NCI-H2107 treated with DMSO at 0.1 percent for 48 hours (cell line): ENCODE measurements around the gene YOD1.

Experiments used
- DNase-seq: peaks from one replicate; lab custom pipeline; 2025; ENCODE audit not compliant: unreplicated experiment; lab: John Stamatoyannopoulos, UW

YOD1 gene

DNA sequence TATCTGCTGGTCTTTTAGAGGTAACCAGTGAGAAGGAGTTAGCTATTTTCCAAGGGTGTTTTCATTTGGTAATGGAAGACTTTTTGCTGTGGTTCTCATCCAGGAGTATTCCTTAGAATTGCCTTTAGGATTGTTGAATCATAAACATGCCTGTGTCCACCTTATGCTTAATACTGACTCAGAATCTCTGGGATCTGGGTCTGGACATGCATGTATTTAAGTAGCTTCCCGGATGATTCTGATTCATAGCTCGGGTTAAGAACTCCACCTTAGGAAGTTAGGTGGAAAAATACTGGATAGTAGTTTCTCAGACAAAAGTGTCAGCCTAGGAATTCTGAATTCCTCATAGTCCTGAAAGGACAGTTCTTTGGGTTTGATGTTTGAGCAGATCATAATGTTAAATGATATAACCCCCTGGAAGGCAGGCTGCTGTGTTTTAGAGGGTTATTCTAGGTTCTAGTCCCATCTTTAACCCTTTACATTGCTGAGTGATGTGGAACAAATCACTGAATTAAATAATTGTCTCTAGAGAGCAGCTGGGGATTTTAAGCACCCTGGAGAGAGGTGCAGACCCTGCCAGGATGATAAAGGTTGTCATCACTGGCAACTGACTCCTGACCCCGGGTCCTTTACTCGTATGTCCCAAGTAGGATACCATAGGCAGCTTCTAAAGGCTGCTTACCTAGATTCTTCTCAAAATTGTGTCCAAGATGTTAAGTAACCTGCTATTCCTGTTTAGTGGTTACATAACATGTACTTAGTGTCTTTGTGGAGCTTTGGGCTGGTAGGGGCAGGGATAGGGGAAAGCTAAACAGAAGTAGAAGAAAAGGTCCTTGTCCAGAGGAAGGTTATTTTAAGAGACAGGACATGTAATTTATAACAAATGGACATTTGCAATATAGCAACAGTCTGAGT, 23.2 kb upstream of the YOD1 start:
- DNase-seq = no peak

DNA sequence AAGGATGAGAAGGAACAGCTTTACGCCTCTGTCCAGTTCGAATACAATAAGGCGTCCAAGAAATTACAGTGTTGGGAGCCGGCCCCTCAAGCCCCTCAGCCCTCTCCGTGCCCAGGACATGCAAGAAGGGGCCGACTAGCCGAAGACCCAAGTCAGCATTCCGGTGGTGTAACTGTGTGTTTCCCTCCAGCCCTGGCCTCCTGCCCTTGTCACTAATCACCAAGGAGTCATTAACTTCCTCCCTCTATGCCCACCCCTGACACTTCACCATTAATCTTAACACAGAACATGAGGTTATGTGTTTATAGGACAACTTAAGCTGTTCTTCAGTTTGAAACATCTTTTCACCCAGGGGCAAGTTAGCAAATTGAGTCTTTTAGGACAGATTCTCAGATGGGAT, 21.2 kb upstream of the YOD1 start:
- DNase-seq = no peak

DNA sequence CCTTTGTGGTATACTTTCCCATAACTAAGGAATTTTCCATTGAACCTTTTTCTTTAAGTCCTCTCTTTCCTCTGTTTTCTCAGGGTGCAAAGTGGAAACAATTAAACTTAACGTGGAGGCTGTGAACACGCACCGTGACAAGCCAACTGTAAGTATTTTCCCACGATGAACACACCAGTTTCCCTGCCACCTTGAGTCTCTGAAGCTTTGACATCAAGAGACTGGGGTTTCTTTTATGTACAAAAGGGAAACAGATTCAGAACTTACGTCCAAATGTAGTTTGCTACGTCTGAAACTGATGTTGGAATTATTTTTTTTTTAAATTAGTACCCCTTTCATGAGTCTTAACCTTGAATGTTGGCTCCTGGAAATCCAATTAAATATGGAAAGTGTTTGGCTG, 20.4 kb upstream of the YOD1 start:
- no peak for DNase-seq

DNA sequence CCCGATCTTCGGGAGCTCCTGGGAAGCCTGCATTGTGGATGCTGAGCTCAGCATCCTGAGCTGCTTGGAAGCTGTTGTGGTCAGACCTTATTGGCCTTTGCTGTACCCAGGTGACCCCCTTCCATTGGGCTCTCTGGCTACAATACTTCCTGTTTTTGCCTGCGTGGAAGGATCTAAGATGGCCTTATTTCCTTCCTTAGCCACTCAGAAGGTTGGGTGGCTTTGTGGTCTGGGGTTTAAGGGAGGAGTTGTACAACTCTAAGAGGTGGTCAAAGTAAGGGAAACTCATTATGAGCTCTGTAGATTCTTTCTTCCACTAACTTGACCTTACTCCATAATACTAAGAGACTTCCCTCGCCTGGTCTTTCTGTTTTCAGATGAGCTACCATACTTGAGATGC, 19.8 kb upstream of the YOD1 start:
- no peak for DNase-seq

DNA sequence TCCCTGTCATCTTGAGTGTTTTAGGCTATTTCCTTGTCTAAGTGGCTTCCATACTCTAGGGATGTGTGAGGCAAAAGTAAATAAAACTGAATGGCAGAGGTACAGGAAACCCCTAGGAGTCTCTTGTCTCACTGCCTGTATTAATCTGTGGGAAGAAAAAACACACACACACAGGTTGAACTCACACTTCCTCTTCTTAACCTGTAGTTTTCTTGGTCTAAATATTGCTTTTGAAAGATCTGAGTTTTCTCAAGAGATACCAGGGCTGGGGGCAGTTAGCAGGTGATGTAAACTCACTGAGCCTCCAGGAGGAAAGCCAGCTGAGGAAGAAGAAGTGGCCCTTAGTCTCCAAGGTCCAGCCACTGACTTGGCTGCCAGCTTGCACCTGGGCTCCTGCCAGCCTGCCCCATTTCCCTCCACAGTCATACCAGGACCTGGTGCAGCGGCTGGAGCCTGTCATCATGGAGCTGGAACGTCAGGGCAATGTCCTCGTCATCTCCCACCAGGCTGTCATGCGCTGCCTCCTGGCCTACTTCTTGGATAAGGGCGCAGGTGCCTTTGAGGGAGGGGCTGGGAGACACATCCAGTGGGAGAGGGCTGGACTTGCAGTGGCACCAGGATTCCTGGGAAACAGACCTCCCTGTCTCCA, 19.0 kb upstream of the YOD1 start:
- DNase-seq = no peak

DNA sequence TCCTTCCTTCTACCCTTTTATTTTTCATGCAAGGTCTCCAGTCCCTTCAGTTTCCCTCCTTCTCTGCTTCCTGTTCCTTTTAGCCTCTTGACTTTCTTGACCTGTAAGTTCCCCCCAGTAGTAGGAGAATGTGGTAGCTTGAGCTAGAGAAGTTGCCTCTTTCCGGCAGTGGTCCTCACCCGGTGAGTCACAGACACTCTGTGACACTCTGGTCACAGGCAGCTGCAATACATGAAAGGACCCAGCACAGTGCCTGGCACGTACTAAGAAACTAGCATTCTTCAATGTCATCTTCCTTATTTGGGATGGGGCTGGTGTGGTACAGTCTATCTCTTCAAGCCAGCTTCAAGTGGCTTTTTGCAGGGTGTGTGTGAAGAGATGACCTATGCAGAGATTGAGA, 18.1 kb upstream of the YOD1 start:
- no peak for DNase-seq

DNA sequence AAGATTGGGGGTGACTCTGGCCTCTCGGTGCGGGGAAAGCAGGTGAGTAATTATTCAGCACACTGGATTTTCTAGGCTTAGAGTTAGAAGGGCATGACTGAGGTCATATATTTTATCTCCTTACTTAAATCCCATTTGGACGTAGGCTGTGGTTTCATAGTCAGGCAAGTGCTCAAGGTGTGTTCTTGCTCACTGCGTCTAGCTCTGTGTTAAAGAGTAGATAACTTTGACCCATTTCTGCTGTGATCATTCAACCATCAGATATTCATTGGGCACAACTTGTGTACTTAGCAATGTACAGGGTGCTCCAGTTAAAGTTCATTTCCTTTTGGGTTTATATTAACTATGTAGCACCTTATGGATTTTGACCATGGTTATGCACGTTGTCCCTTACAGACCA, 16.7 kb upstream of the YOD1 start:
- no peak for DNase-seq

DNA sequence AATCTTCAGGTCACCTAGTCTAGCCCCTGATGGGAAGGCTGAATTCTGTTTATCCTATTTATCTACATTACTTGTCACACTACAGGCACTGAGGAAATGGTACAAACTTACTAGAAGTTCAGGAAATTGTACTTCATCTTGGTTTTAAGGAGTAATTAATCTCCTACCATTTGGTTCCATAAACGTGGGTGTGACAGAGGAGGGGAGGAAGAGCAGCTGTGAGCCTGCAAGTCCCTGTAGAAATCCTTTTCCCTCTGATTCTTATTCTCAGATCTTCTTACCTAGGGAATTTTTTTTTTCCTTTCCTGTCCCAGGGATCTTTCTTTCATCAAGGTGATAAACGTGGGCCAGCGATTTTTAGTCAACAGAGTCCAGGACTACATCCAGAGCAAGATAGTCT, 16.2 kb upstream of the YOD1 start:
- no peak for DNase-seq

DNA sequence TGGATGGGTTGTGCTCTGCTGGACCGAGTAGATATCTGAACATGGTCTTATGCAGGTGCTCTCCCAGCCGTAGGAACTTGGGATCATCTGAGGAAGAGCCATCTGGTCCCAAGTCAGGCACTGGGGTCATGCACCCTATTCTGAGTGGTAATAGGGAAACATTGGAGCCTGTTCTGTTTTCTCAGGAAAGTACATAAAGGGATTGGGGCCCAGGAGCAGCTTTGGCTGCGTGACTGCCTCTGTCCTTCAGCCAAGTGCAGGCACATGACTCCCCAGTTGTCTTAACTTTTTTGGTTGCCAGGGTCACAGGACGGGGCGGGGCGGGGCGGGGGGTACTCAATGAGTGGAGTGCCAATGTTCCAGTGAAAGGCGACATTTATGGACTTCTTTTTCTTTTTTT, 13.6 kb upstream of the YOD1 start:
- no peak for DNase-seq

DNA sequence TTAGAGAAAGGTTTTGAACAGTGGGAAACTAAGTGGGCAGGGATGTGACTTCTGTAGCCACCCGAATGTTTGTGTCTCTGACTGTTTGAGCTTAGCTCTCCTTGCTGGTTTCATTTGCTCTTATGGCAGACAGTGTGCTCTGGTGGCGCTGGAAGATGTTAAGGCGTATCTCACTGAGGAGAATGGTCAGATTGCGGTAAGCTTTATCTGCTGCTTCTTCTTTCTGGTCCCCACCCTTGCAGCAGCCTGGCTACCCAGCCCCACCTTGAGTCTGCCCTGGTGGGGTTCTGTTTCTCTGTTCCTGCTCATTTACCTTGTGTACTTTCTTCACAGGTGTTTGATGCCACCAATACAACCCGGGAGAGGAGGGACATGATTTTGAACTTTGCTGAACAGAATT, 12.0 kb upstream of the YOD1 start:
- no peak for DNase-seq

DNA sequence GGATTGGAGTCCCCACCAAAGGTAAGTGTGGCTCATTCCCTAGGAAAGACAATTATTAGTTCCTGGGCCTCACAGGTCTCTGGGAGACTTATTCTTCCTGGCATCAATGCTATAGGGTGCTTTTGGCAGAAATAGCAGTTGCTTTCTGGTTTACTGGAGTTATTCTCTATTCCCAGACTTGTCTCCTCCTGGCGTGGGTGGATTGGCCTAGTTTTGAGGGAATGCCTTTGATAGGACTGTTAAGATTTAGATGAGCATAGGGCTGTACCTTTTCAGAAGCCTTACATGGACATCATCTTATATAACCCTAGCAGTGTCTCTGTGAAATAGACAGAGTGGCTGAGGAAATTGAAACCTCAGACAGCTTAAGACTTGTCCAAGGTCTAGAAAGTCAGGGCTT, 11.1 kb upstream of the YOD1 start:
- no peak for DNase-seq

DNA sequence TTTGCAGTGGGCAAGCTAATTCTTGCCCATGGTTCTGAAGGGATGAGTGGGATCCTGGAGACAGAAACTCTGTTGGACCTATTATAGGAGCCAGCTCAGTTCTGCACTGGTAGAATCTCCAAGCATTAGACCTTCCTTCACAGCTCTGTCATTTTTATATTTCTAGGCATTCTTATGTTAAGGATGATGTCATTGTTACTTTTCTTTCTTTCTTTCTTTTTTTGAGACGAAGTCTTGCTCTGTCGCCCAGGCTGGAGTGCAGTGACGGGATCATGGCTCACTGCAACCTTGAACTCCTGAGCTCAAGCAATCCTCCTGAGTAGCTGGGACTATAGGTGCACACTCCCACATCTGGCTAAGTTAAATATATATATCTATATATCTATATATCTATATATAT, 9.6 kb upstream of the YOD1 start:
- no peak for DNase-seq

DNA sequence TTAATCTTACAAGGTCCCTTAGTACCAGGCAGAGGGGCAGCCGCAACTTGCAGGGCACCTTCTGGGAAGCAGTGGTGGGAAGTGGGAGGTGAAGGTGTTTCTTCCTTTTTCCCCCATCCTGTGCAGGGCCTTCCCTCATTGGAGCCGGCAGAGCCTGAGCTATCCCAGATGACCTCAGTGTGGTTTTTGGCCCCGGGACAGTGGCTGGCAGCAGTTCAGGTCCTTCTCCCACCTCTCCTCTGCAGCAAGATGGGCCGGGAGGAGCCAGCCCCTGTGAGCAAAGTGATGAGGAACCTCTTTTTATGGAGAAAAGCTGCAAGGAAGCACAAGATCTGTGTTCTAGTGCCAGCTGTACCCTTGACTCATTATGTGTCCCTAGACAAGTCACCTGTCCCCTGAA, 8.9 kb upstream of the YOD1 start:
- no peak for DNase-seq

DNA sequence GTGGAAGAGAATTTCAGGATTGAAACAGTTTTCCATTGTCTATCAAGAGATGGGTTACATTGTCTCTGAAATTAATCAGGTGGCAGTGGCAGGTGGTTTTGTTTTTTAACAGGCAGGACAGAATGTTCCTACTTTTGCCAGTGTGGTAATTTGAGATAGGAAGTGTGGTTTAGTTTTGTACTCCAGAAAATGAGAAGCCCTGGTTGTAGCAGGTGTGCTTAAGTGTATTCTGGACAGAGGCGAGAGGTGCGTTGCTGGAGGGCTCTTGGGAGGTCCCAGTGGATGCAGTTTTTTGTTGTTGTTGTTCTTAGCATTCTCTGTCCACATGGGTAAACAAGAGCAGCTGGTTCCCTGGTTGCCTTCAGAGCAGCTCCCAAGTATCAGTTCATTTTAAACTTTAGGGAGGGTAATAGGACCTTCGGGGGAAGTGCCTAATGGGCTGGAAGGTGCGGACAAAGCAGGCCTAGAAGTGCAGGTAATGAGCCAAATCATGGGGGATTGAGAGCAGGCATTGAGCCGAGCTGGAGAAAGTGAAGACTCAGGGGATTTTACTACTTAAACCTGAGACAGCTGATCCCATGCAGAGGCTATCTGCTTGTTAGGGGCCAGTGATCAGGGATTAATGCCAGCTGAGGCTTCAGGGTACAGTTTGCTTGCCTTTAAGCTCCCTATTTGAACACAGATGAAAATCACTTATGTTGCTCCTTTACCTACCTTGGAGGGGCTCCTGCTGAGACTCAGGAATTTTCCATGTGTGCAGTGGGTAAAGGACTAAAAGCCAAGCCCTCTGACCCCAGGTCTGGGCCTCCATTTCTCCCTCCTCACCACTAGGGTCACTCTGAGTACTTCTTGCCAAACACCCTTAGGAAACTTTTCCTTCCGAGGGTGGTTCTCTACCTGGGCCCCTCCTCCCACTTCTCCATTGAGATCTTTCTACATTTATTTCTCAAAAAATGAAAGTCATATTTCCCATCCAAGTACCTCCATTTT, 8.2 kb upstream of the YOD1 start:
- DNase-seq = peak; percentile 100

DNA sequence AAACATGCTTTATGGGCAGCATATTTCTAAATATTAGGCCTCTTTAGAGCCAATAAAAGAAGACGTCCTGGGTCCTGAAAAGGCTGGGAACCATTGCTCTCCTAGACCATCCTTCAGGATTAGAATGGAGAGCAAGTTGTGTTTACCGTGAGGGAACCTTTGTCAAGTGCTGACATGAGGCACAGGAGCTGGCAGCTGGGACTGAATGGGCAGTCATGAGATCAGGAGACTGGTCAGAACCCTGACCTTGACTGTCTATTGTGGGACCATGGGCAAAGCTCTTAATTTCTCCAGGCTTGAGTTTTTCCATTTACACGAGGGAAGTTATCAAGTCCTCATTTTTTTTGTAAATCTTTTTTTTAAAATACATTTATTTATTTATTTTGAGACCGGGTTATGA, 7.2 kb upstream of the YOD1 start:
- DNase-seq = peak; percentile 69

DNA sequence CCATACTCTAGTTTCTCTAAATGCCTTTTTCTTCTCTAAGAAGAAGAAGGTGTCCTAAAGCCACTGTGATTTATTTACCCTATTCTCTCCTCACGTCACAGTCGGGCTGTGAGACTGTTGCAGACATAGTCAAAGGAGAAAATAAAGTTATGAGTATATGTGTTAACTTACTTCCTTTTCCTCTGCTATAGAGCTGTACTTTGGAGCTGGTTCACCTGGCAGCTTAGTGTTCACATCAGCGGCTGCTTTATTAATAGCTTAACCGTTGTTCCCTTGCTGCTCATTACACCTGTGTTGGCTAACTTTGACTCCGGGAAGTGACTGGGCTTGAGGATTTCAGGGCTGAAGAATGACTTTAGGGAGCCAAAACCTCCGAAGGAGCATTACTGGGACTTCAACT, 5.7 kb upstream of the YOD1 start:
- peak; percentile 60 for DNase-seq

DNA sequence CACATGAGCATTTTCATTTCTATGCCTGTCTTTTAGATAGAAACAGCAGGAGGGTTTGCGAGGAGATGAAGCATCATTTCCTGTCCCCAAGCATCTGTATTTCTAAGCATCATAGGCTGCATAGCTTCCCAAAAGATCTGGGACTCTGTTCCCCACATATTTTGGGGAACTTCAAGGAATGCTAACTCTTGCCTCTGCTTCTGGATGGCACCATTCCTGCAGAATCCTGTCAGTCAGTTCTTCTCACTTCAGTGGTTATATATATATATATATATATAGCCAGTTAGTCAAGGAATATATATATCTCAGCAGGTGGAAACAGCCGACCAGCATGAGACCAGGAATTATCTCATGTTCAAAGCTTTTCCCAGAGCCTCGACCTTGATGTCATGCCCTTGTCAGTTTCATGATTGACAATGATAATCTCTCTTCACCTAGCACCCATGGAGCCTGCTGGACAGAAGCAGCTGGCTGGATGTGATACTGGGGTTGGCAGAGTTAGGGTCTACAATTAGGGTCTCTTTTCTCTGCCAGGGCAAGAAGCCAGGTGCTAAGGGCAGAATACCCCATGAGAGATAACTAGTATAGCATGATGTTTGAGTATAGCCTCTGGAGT, 4.5 kb upstream of the YOD1 start:
- no peak for DNase-seq

DNA sequence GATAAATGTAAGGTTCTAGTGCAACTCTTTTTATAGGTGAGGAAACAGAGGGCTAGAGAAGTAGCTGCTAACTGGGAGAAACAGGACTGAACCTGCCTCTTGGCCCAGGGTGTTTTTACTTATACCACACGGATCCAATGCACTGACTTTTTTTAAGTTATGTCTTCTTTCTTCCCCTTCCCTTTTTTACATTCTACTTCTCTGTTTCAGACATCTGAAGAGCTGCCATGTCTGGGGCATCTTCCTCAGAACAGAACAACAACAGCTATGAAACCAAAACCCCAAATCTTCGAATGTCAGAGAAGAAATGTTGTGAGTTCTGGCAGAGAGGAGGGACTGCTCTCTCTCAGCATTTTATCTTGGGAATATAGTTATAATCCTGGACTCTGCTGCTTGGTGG, 3.5 kb upstream of the YOD1 start:
- peak; percentile 38 for DNase-seq

DNA sequence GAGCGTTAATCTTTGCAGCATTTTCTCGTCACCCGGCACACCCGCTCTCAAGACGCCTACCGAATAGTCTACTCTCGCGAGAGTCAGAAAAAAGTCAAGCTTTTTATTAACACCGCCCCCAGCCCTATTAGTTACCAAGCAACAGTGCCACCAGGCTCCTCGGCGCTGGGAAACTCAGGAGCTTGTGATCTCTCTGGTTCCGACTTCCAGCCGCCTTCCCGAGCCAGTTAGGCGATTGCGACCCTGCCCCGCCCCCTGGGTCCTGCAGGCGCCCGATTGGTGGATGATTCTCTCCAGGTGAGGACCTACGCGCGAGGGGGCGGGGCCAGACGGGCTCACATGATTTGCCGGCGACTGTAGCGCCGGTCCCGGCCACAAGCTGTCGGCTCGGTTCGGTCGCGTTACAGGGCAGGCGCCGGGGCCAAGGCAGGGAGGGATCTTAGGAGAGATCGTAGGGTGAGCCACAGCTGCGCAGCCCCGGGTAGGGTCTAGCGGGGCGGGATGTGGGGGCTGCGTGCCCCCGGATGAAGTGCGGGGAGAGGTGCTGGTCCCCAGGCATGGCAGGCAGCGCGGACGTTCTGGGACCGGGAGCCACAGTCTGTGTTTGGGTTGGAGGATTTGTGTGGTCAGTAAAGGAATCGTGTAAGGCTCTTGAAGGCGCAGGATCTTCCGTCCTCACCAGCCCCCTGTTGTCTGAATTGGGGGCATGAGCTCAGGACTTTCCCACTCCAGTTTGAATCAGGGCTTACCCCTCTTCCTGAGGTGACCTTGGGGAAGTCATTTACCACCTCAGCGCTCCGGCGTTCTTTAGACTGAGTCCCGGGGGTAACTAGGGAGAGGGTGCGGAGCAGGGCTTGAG, 2.1 kb upstream of the YOD1 start, which contains the start of gene PFKFB2:
PFKFB2 (plus strand) TSS at position 365 of the 859 bp plus-strand sequence. CDS start 1,443 bp downstream, outside the sequence.
- peak; percentile 99 for DNase-seq
